AG10803 (cell line): ENCODE results near the gene JCAD.

Experiments
- DNase-seq: peaks from one replicate; pipeline ENCODE4 v3.0.0; 2010; ENCODE audit warnings: low read depth
- H3K4me3 ChIP-seq: 2 replicates; pipeline ENCODE4 v1.5.1; 2011; ENCODE audit warnings: mild to moderate bottlenecking, low read length, control low read depth
- TF ChIP-seq, protein P1 (sequence below): conservative IDR thresholded peaks from 2 replicates; pipeline ENCODE4 v1.5.1; 2011; ENCODE audit warnings: mild to moderate bottlenecking, low read length, control low read depth, inconsistent platforms

JCAD gene

DNA sequence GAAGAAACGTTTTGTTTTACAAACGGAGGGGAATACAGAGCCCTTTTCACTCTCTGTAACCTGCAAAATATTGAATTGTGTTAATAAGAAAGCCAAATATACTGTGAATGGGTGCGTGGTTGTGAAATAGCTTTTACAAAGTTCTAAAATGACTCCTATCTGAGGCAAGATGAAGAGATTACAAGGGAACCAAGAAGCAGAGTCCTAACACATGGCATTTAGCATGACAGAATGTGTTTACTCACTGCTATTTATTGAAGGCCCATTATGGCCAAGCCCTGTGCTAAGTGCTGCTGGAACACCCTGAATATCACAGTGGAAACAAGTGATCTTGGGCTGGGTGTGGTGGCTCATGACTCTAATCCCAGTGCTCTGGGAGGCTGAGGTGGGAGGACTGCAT, 12.9 kb downstream of the JCAD start:
- TF ChIP-seq, protein P1, sequence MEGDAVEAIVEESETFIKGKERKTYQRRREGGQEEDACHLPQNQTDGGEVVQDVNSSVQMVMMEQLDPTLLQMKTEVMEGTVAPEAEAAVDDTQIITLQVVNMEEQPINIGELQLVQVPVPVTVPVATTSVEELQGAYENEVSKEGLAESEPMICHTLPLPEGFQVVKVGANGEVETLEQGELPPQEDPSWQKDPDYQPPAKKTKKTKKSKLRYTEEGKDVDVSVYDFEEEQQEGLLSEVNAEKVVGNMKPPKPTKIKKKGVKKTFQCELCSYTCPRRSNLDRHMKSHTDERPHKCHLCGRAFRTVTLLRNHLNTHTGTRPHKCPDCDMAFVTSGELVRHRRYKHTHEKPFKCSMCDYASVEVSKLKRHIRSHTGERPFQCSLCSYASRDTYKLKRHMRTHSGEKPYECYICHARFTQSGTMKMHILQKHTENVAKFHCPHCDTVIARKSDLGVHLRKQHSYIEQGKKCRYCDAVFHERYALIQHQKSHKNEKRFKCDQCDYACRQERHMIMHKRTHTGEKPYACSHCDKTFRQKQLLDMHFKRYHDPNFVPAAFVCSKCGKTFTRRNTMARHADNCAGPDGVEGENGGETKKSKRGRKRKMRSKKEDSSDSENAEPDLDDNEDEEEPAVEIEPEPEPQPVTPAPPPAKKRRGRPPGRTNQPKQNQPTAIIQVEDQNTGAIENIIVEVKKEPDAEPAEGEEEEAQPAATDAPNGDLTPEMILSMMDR, result no peak
- DNase-seq, result no peak
- no peak overlapping the region for H3K4me3 ChIP-seq

DNA sequence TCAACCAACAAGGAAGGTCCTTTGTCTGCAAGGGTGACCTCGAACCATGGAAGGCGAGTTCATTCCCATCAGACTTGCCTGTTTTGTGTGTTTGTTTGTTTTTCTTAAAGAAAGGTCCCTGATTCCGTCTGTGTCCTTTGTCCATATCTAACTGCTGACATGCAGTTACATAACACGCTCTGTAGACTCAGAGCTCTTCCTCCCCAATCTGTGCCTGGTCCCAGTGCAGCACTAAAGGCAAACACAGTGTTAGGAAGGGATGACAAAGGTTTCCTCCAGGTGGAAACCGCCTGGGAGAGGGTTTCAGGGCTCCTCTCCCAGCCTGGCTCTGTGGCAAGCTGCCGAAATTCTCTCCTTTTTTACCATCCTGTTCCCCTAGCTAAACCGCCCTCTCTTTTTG, 13.4 kb downstream of the JCAD start:
- DNase-seq, result no peak
- TF ChIP-seq, protein P1, result no peak
- H3K4me3 ChIP-seq, result no peak overlapping the region

DNA sequence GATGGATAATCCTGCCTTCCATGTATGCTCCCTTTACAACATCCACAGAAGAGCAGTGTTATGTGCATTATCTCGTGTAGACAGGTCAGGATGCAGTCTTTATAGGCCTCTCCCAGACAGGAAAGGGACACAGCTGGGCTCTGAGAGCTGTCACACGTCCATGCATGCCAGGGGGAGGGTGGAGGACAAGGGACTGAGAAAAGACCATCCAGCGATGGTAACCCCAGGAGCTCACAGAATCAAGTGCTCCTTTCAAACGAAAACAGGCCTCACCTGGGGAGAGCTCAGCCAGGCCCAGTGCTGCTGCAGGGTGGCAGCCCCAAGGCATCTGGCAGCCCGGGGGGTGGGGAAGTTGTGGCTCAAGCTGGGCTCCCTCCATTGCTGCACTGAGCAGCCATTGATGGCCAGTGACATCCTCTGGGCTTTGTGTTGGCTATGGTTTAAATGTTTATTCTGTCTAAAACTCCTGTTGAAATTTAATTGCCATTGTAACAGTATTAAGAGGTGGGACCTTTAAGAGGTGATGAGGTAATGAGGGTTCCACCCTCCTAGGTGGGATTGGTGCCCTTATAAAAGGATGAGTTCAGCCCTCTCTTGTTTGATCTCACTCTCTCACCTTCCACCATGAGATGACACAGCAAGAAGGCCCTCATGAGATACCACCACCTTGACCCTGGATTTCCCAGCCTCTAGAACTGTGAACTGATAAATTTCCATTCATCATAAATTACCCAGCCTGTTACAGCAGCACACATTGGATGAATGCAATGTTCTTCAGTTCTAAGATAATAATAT, 15.7 kb downstream of the JCAD start:
- TF ChIP-seq, protein P1, result no peak
- no peak for DNase-seq
- no peak overlapping the region for H3K4me3 ChIP-seq

DNA sequence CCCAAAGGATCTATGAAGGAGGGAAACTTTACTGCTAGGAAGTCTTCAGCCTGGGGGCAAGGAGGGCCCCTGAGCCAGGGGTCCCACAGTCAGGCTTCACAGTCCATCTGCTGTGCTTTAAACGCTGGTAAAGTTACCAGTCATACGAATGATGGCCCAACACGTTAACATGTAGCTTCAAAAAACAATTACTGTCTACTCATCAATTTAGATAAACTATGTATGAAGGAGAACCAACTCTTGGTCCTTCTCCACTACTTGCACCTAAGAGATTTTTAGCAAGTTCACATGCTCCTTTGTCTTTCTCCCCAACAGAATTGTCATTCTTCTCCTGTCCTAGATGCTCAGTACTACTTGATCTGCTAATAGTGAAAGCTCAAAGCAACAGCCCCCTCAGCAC, 16.6 kb downstream of the JCAD start:
- no peak overlapping the region for H3K4me3 ChIP-seq
- TF ChIP-seq, protein P1, result no peak
- no peak for DNase-seq

DNA sequence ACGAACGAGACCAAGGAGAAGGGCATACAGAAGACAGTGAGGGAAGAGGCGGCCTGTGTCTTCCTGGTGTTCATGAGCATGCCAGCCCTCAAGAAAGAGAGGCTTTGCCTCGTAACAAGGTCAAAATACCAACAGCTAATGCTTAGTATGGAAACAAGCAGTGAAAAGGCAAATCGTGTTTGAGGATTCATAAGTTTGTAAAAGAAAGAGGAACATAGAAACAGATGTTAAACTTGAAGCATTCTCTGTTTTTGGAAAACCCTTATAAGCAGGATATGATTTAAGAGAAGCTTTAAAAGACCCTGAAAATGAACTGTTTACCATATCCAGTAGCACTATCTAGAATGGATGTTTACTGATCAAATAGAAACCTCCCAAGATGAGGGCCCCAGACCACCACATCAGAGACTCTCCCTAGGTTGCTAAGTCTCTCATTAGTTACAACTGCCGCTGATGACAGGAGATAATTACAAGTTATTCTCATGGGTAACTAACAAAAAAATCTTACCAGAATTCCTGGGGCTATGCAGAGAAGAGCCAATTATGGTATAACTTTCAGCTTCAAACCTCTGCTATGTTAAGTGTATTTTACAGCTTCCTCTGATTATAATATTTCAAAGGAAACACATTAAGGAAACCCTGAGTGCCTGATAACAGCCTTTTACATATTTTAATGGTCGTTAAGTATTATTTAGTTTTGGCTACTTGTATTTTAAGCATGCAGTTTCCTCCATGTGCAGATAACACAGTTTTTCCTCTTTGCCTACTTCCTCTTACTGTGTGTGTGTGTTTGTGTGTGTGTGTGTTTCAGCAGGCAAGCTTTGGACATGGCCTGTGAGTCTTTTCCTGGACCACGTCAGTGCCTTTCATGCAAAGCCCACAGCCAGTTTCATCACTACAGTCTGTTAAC, 17.9 kb downstream of the JCAD start:
- H3K4me3 ChIP-seq, result no peak overlapping the region
- TF ChIP-seq, protein P1, result no peak
- DNase-seq, result no peak

DNA sequence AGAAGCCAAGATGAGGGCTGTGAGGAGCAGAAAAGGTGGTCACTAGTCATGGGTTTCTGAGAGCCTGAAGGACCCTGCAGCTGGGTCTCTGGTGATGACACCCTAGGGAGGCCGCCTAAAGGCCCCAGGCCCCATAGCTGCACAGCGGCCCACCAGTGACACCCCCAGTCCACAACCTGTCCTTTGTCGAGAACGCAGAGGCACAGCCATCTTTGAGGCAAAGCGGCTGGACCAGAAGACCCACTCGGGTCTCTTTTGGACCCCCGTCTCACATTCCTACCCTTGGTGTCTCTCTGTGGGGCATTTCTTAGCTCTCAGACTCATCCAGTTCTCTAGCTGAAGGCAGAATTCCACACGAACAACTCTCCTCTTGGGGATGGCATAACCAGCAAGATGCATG, 18.8 kb downstream of the JCAD start:
- TF ChIP-seq, protein P1, result no peak
- no peak overlapping the region for H3K4me3 ChIP-seq
- DNase-seq, result no peak
